Measurements from ENCODE around the gene PFDN4. TPM values are rescaled to one million over a fixed set of nuclear protein-coding genes. Genes with fewer than 3 reads are reported as not detected.

PFDN4 gene
- polyA plus RNA-seq, 2 of the 4 experiments (the other 2 are of a cell fraction), result 140 to 146 TPM

DNA sequence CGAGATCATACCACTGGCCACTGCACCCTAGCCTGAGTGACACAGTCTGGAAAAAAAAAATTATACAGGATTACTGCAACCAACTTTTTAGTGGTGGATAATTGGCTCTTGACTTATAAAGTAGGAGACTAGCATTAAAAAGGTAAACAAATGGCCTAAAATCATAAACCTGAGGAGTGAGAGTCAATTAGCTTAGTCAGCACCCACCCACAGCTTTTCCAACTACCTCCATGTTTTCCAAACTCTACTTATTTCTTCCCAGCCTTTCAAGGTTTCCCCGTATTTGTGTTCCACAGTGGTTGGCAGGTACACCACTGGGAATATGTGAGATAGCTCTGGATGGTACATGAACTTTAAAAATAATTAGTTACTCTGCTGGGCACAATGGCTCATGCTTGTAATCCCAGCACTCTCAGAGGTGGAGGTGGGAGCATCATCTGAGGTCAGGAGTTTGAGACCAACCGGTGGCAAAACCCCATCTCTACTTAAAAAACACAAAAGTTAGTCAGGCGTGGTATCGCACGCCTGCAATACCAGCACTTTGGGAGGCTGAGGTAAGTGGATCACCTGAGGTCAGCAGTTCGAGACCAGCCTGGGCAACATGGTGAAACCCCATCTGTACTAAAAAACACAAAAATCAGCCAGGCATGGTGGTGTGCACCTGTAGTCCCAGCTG lies 40.8 kb upstream of the PFDN4 start (continued):
- TF ChIP-seq HOXB13 (CRISPR knock-in tag; IDR thresholded peaks at IDR 0.05; ENCODE audit: low read depth), result peak; percentile 44; the same call in 1 of the 2 replicates
- TF ChIP-seq HMGXB4 (CRISPR knock-in tag; IDR thresholded peaks at IDR 0.05; ENCODE audit: borderline replicate concordance), result no peak

DNA sequence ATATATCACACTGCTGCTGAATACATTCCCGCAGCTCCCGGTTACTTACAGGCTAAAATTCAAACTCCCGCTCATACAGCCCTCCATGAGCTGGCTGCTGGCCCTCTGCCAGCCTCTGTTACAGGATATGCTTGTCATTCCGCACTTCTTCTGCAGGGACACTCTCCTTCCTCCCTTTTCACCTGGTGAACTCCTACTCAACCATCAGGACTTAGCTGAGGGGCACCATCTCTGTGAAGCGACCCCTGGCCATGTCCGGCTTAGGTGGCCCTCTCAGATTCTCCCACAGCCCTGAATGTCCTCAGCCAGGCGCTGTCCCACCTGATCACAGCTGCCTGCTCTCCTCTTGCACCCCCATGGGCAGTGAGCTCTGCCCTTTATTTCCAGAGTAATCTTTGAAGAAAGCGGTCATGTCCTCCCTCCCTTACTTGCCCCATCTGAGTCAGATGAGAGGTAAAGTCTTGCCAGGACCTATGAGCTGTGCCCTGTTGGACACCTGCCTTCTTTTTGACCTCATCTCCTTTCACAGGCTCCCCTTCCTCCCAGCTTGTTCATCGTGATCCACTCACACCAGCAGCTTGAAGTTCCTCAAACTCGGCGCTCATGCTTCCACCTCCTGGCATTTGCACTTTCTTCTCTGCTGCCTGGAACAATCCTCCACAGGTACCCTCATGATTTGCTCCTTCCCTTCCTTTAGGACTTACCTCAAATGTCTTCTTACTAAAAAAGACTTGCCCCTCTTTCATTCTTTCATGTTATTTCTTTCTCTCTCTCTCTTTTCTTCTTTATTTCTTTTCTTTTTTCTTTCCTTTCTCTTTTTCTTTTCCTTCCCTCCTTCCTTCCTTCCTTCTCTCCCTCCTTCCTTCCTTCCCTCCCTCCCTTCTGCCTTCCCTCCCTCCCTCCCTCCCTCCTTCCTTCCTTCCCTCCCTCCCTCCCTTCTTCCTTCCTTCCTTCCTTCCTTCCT lies 39.7 kb upstream of the PFDN4 start:
- POLR2A ChIA-PET, result interaction anchor here (0.7 to 3.7 kb wide), 13 partner anchors 9 to 71 kb away, joined by 3 to 42 read pairs (median 6); no protein-coding TSS in a partner anchor
- FAIRE-seq (peak; percentile 7), ATAC-seq (peak; percentile 40 to 75), DNase-seq (ENCODE audit: low read depth in 1 of 2, low spot score in 1 of 2) (peak; percentile 57 to 92)
- H3K27ac ChIP-seq, result peak overlapping the region; percentile 93 to 100
- H3K4me2 ChIP-seq, result peak overlapping the region; percentile 93
- H3K4me1 ChIP-seq, result peaks cover 55% of the 10 kb centered on the region
- TF ChIP-seq HOXB13 (CRISPR knock-in tag; IDR thresholded peaks at IDR 0.05; ENCODE audit: low read depth) (0 out of 2 replicates have a peak, but pooled peaks have one; percentile 24), TFCP2L1 (CRISPR knock-in tag; IDR thresholded peaks at IDR 0.05) (peak; percentile 97), POLR2A (IDR thresholded peaks at IDR 0.05; ENCODE audit: low read length) (peak; percentile 21; the same call in 1 of the 2 replicates), JUN (IDR thresholded peaks at IDR 0.05) (peak; percentile 90 to 92), GATA3 (IDR thresholded peaks at IDR 0.05; ENCODE audit: borderline replicate concordance) (peak; percentile 55), RFX5 (IDR thresholded peaks at IDR 0.05) (no peak), HEYL (CRISPR knock-in tag; IDR thresholded peaks at IDR 0.05) (peak; percentile 71; the same call in 1 of the 2 replicates), JUNB (IDR thresholded peaks at IDR 0.05) (no peak), HDAC2 (IDR thresholded peaks at IDR 0.05) (no peak), HOXA7 (CRISPR knock-in tag; IDR thresholded peaks at IDR 0.05) (peak; percentile 96), RAD21 (conservative IDR thresholded peaks at IDR 0.05 in 1 of 2, IDR thresholded peaks at IDR 0.05 in 1 of 2) (no peak), FOSB (CRISPR knock-in tag; IDR thresholded peaks at IDR 0.05) (peak; percentile 87), FOXS1 (CRISPR knock-in tag; IDR thresholded peaks at IDR 0.05) (no peak), EHF (CRISPR knock-in tag; IDR thresholded peaks at IDR 0.05) (peak; percentile 53), FOSL2 (IDR thresholded peaks at IDR 0.05) (no peak), FOSL2 (CRISPR knock-in tag; IDR thresholded peaks at IDR 0.05) (peak; percentile 1), MAFK (IDR thresholded peaks at IDR 0.05; ENCODE audit: partially characterized antibody) (no peak), PBX3 (IDR thresholded peaks at IDR 0.05) (peak; percentile 76), HOXB5 (CRISPR knock-in tag; IDR thresholded peaks at IDR 0.05) (0 out of 2 replicates have a peak, but pooled peaks have one; percentile 53), ATOH8 (CRISPR knock-in tag; IDR thresholded peaks at IDR 0.05; ENCODE audit: low read depth) (no peak), ZSCAN20 (CRISPR knock-in tag; IDR thresholded peaks at IDR 0.05) (peak; percentile 70; the same call in 1 of the 2 replicates), POLR2AphosphoS2 (conservative IDR thresholded peaks at IDR 0.05; ENCODE audit: low read length) (peak; percentile 90), RARB (CRISPR knock-in tag; IDR thresholded peaks at IDR 0.05) (peak; percentile 78), HMGXB4 (CRISPR knock-in tag; IDR thresholded peaks at IDR 0.05; ENCODE audit: borderline replicate concordance) (peak; percentile 70; the same call in 1 of the 2 replicates), TP53 (CRISPR knock-in tag; IDR thresholded peaks at IDR 0.05) (peak; percentile 76), ZNF302 (CRISPR knock-in tag; IDR thresholded peaks at IDR 0.05) (0 out of 2 replicates have a peak, but pooled peaks have one; percentile 52)
- TF ChIP-seq, protein P1, sequence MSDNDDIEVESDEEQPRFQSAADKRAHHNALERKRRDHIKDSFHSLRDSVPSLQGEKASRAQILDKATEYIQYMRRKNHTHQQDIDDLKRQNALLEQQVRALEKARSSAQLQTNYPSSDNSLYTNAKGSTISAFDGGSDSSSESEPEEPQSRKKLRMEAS (IDR thresholded peaks at IDR 0.05), result 0 out of 2 replicates have a peak, but pooled peaks have one; percentile 55
- H3K9me3 ChIP-seq, result no peaks in the 10 kb centered on the region
- CTCF ChIA-PET, result interaction anchor here (0.8 to 10.4 kb wide), 11 partner anchors 8 to 74 kb away, joined by 3 to 97 read pairs (median 7); no protein-coding TSS in a partner anchor
- peak overlapping the region; percentile 83 for H3K4me3 ChIP-seq
- under 1% methylated on average over 11 of the region's 11 CpGs for WGBS (ENCODE audit: missing lambda C conversion rate)

All from A549 (cell line).